ENCODE data around the gene TMC5.
A peak's percentile ranks its signal among the peaks of the same experiment; 100 is the strongest.
"Not testable (repeated sequence)": the region's sequence is repeated elsewhere in the genome, so short reads cannot be mapped to it uniquely, and the experiment has no call there.

Gene TMC5

GRCh38 chr16:19397373-19397772 lies 20.3 kb upstream of the TMC5 start:
- DNase-seq, result not testable (repeated sequence)

DNA sequence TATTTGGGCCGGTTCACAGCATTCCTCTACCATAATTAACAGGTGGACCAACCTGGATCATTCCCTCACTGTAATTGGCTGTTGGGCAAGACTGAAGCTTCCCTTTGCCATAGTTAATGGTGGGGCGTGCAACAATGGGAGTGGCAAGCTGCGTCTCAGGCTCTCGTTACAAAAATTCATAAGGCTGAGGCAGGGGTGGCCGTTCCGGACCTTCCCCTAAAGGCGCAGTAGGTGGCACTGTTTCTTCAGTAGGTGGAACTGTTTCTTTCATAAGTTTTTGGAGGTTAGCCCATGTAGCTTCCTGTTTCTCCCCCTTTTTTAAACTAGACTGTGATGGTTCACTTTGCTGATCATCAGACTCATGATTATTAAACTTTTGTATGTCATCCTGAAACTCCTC lies 17.0 kb upstream of the TMC5 start:
- no peak for DNase-seq

- DNase-seq, result no peak
Observed at GRCh38 chr16:19406891-19407491, 10.7 kb upstream of the TMC5 start.

DNA sequence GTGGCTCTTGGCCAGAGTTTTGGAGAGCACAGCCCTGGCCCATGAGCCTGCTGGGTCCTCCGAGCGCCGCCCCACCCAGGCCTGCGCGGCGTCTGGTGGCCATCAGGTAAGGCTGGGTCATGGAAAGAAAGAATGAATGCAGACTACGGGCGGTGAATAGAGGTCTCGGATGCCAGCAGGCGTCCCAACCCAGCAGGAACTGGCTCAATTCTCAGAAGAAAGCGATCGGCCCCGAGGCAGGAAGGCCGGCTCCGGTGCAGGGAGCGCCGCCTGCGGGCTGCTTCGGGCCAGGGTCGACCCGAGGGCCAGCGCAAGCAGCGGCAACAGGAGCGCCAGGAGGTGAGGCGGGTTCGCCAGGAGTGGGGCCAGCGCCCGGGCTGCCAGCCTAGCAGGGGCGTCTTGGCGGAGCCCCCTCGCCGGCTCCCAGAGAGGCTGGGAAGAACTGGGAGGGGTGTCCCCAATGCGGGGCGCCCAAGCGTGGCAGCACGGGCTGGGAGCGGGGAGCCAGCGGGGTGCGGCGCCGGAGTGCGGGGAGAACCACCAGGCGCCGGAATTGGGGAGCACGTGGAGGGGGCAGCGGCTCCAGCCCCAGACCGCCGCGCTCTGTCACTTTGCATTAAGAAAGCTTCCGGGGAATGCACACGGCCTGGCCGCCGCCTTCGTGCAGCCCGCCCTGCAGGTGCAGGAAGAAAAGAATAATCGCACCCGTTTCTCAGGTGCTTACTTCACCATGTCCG lies 7.1 kb upstream of the TMC5 start:
- DNase-seq, result peak in 8 of 56 donors; percentile 2 to 26 (median 12)

GRCh38 chr16:19411298-19411697 lies 6.4 kb upstream of the TMC5 start:
- no peak for DNase-seq

DNA sequence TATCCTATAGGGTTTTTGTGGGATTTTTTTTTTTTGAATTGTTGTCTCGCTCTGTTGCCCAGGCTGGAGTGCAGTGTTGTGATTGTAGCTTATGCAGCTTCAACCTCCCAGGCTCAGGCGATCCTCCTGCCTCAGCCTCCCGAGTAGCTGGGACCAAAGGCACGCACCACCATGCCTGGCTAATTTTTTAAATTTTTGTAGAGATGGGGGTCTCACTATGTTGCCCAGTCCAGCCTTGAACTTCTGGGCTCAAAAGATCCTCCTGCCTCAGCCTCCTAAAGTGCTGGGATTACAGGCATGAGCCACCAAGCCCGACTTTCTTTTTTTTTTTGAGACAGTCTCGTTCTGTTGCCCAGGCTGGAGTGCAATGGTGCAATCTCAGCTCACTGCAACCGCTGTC lies 5.6 kb upstream of the TMC5 start:
- DNase-seq, result not testable (repeated sequence)

- no peak for DNase-seq
Observed at GRCh38 chr16:19415461-19415860, 2.2 kb upstream of the TMC5 start.

DNA sequence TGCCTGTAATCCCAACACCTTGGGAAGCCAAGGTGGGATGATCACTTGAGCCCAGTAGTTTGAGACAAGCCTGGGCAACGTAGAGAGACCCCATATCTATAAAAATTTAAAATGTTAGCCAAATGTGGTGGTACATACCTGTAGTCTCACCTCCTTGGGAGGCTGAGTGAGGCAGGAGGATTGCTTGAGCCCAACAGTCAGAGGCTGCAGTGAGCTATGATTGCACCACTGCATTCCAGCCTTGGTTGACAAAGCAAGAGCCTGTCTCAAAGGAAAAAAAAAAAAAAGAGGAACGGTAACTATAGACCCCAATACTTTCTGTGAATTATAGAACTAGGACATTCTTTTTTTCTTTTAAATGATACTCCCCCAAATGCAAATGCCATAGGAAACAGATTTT lies 1.8 kb upstream of the TMC5 start:
- DNase-seq, result no peak

GRCh38 chr16:19418200-19418599 lies 517 bp downstream of the TMC5 start:
- no peak for DNase-seq

DNA sequence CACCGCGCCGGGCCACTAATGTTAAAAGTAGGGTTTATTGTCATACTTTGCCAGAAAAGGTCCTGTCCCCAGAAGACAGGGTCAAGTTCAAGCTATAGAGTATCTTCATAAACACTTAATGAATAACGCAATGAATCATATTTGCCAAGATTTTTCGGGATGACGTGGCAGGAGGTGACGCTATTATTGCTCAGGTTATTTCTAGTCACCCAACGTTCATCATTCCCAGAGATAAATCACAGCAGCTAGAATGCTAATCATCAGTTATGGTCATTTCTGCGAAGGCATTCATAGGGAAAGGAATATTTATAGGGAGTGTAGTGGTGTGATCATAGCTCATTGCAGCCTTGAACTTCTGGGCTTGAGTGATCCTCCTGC lies 2.0 kb downstream of the TMC5 start:
- DNase-seq, result no peak

DNA sequence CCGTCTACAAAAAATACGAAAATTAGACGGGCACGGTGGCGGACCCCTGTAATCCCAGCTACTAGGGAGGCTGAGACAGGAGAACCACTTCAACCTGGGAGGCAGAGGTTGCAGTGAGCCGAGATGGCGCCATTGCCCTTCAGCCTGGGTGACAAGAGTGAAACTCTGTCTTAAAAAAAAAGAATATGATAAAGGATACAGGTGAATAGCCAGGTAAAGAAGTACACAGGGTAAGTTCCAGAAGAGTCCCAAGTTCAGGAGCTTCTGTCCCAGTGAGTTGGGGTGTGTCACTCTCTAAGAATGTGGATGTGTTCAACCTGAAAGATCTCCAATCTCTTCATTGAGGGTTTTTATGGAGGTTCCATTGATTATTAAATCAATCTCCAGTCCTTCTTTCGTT lies 6.8 kb downstream of the TMC5 start:
- DNase-seq, result no peak

- no peak for DNase-seq
Observed at GRCh38 chr16:19430345-19430744, 12.7 kb downstream of the TMC5 start.

DNA sequence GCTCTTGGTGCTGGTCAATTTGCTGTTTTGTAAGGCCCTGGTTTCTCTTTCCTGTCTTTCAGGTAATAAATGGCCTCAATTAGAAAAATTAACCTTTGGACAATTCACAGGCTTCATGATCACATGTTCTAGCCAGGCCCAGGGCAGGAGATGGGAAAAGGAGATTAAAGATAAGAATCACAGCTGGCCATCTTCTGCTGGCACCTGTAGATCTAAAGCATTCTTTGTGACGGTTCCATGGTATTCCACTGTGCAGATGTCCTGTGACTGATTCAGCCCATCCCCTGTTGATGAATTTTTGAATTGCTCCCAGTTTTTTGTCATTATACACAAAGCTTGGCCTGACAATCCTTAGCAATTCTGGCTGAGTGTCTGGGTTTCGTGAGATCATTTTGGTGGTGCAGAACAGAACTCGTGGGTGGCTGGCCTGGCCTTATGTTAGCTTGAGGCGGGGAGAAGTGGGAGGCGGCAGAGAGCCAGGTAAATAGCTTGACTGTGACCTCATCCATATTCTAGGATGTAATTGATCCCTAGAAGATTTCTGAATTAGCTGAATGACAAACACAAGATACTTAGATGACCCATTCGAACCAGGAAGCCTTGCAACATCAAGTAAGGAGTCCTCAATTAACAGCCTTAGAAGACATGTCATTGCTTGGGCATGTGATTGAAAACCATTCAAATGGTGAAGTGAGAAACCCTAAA lies 14.1 kb downstream of the TMC5 start:
- DNase-seq, result peak in 2 of 56 donors; percentile 1 to 2

DNA sequence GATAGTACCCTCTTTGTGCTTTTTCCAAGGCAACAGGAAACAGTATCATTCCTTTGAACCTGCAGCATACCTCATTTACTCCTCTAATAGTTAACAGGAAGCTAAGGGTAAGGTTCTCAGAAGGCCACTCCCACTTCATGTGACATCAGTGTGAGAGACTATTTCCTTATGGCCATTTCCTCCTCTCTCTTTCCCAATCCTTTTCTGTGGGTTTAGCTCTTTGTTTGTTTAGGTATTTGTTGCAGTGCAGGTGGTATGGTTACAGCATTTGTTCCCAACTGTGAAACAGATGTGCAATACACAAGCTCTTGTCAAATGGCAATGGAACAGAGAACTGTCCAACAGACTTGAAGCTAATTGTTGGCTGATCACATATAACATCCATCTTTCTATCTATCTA lies 14.7 kb downstream of the TMC5 start:
- DNase-seq, result no peak

GRCh38 chr16:19434584-19434983 lies 16.9 kb downstream of the TMC5 start:
- no peak for DNase-seq

- no peak for DNase-seq
Observed at GRCh38 chr16:19436540-19436939, 18.9 kb downstream of the TMC5 start.

- peak in 16 of 56 donors; percentile 0 to 47 (median 4) for DNase-seq
Observed at GRCh38 chr16:19437280-19437679, 19.6 kb downstream of the TMC5 start.

DNA sequence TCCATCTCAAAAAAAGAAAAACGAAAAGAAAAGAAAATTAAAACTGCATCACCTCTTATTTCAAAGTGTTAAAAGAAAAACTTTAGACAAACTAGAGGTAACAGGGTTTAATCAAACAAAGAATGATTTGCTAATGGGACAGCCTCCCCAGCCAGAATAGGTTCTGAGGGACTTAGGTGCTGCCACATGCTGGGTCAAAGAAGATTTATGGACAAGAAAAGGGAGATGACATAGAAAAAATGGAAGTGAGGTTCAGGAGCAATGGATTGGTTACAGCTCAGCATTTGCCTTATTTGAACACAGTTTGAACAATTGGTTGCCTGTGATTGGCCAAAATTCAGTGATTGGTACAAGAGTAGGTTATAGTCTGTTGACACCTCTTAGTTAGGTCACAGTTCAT lies 21.1 kb downstream of the TMC5 start:
- no peak for DNase-seq

- no peak for DNase-seq
Observed at GRCh38 chr16:19439483-19439882, 21.8 kb downstream of the TMC5 start.

DNA sequence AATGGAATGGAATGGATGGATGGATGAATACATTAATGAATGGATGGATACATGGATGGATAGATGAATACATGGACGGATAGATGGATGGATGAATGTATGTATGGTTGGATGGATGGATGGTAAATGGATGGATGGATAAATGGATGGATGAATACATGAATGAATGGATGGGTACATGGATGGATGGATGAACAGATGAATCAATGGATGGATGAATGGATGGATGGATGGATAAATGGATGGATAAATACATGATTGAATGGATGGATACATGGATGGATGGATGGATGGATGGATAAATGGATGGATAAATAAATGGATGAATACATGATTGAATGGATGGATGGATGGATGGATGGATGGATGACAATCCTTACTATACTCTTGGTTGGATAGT lies 26.0 kb downstream of the TMC5 start:
- DNase-seq, result no peak

DNA sequence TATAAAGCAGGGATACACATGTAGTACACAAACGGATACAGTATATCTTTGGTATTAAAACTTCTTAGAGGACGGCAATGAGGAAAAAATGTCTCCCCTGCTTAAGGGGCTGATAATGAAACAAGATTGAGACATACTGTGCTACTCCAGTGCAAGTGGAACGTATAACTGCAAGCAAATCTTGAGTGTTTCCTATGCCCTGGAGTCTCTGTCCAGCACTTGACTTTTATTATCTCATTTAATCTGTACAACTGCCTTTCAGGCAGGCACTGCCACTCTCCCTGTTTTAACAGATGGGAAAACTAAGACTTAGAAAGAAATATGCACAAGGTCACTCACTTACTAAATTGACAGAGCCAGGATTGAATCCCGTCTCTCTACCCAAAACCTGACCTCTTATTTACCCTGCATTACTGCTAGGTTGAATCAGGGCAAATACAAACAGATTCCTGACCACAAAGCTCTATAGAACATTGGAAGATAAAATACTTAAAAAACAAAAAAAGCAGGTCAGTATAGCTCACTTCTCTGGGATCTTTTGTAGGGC lies 28.7 kb downstream of the TMC5 start:
- no peak for DNase-seq

GRCh38 chr16:19446886-19447285 lies 29.2 kb downstream of the TMC5 start:
- no peak for DNase-seq

DNA sequence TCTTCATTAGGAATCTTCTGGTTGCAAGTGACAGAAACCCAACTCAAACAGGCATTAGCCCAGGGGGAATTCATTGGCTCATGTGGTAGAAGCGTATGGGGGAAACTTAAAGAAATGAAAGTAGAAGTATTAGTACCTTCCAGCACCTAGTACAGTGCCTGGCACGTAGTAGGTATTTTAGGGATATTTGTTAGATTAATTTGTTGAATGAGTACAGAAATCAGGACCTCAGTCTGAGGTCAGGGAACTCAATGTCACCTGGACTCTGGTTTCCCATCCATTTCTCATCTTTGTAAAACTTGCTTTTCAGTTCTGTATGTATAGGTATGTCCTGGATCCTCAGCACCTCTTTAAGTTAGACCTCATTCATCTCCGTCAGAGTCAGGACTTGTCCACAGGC lies 32.5 kb downstream of the TMC5 start:
- no peak for DNase-seq

Measured in amygdala (tissue), 56 donors.